ENCODE results near the gene CNOT4.

- TF ChIP-seq CTCF (conservative IDR thresholded peaks at IDR 0.05; ENCODE audit: low read depth, low read length) (no peak), EZH2 (IDR thresholded peaks at IDR 0.05; ENCODE audit: low read length, unreplicated experiment) (no peak), EZH2phosphoT487 (IDR thresholded peaks at IDR 0.05; ENCODE audit: borderline replicate concordance, low read length) (no peak)
These were observed 181.8 kb downstream of the CNOT4 start for GRCh38 chr7:135328053-135328452.
